Renal pelvis (tissue), 4 donors: ENCODE data around the gene CIZ1. TPM values are rescaled to one million over a fixed set of nuclear protein-coding genes. Genes with fewer than 3 reads are reported as not detected.

Source experiments
- DNase-seq: peaks from one replicate; pipeline ENCODE4 v3.0.0-alpha.2; 2013
- polyA plus RNA-seq, 3 donors: library from polyadenylated mRNA; unstranded; fragments of 120-200 nt; gene quantifications; one replicate each; pipeline ENCODE4 v1.2.1, GENCODE V29; 2013; ENCODE audit not compliant: insufficient read length in 3 of 3

CIZ1 gene
- polyA plus RNA-seq, 3 donors, result 125 to 146 (median 145) TPM

- no peak for DNase-seq
These were observed 24.2 kb downstream of the CIZ1 start for GRCh38 chr9:128167209-128167608.

DNA sequence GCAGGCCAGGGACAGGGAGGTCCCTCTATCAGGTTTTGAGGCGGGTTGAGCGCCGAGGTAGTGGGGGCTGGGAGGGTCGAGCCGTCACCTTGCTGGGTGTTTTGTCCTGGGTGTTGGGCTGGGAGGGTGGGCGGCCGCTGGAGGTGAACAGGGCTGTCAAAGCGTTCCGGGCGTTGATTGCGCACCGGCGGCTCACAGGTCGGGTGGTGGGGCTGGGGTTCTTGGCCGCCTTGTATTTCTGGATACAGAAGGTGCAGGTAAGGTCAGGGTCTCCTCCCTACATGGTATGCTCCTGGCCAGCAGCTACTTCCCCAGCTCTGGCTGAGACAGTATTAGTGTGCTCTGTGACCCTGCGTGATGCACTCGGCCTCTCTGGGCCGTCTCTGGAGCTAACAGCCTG is 25.2 kb downstream of the CIZ1 start:
- DNase-seq, result no peak

GRCh38 chr9:128164307-128164885 is 27.0 kb downstream of the CIZ1 start:
- no peak for DNase-seq

- DNase-seq, result no peak
These were observed 27.7 kb downstream of the CIZ1 start for GRCh38 chr9:128163523-128164306.

DNA sequence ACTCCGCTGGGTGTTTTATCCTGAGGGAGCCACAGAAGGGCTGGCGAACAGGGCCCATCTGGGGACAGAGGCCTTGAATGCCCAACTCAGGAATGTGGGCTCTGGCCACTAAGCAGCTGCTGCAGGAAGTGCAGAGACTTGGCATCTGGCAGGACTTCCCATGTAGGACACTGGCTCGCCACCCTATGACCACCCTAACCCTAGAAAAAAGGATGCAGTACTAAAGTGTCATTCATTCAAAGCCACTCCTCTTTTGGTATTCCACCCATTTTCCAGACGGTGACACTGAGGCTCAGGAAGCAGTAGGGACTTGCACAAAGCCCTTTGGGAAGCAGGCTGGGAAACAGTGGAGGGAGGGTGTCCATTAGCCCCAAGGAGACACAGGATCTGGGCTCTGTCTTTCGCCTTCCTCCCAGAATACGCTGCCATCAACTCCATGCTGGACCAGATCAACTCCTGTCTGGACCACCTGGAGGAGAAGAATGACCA is 28.3 kb downstream of the CIZ1 start:
- no peak for DNase-seq

- DNase-seq, result no peak
These were observed 29.0 kb downstream of the CIZ1 start for GRCh38 chr9:128162215-128163026.

DNA sequence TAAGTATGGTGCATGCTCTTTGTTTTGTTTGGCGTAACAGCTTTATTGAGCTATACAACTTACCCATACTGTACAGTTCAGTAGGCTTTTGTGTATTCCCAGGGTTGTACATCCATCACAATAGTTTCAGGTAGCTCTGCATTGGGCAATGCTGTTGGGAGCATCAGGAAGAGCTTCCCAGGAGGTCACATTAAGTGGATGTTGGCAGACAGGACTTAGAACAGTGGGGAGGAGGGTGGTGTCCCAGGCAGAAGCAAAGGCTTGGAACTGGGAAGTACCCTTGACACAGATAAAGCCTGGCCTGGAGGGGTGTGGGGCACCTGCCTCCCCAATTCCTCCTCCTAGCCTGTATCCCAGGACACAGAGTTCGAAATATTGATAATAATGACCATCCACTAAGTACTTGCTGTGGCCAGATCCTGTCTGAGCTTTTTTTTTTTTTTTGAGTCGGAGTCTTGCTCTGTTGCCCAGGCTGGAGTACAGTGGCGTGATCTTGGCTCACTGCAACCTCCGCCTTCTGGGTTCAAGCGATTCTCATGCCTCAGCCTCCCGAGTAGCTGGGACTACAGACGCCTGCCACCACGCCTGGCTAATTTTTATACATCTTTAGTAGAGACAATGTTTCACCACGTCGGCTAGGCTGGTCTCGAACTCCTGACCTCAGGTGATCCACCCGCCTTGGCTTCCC is 30.0 kb downstream of the CIZ1 start:
- DNase-seq, result no peak

- DNase-seq, result no peak
These were observed 30.8 kb downstream of the CIZ1 start for GRCh38 chr9:128160603-128160987.

- DNase-seq, result peak; percentile 95
These were observed 31.4 kb downstream of the CIZ1 start, which contains the start of gene BBLN for GRCh38 chr9:128159784-128160602. Gene BBLN (plus strand): TSS chr9:128160265. CDS start chr9:128160408, 143 bp downstream.

DNA sequence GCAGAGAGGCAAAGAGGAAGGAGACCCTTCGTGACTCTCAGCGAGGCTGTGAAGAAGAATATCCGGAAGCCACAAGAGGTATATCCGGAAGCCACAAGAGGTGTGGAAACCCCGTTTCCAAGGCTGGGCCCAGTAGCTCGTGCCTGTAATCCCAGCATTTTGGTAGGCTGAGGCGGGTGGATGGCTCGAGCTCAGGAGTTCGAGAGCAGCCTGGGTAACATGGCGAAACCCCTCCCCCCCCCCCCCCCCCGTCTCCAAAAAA is 31.9 kb downstream of the CIZ1 start:
- no peak for DNase-seq

GRCh38 chr9:128155736-128156500 is 35.5 kb downstream of the CIZ1 start:
- DNase-seq, result no peak

DNA sequence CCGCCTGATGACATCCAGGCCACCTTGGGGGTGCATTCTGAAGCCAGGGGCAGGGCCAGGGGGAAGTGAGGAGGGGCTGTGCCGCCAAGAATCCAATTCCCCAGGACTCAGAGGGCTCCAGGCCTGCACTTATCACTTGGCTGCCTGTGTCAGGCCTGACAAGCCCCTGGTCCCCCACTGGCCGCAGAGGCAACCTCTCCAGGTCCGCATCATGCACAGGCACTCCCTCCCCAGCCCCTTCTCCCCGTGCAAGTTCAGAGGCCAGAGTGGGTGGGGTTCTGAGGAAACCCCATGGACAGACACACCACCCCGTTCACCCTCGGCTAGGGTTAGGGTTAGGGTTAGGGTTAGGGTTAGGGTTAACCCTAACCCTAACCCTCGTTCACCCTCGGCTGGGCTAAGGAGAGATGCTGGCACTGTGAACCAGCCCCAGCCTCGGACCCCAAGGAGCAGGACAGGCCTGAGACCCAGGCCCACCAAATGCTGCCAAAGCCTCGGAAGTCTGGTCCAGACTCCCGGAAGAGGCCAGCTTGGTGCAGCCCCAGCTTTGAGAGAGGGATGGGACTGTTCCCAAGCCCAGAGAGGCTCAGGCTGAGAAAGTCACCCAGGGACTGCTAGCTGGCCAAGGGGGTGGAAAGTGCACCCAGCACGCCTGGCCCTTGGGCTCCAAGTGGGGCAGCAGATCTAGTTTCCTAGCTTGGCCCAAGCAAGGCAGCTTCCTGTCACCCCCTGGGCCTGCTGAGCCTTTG is 37.3 kb downstream of the CIZ1 start:
- DNase-seq, result no peak

GRCh38 chr9:128153060-128153946 is 38.1 kb downstream of the CIZ1 start:
- no peak for DNase-seq

DNA sequence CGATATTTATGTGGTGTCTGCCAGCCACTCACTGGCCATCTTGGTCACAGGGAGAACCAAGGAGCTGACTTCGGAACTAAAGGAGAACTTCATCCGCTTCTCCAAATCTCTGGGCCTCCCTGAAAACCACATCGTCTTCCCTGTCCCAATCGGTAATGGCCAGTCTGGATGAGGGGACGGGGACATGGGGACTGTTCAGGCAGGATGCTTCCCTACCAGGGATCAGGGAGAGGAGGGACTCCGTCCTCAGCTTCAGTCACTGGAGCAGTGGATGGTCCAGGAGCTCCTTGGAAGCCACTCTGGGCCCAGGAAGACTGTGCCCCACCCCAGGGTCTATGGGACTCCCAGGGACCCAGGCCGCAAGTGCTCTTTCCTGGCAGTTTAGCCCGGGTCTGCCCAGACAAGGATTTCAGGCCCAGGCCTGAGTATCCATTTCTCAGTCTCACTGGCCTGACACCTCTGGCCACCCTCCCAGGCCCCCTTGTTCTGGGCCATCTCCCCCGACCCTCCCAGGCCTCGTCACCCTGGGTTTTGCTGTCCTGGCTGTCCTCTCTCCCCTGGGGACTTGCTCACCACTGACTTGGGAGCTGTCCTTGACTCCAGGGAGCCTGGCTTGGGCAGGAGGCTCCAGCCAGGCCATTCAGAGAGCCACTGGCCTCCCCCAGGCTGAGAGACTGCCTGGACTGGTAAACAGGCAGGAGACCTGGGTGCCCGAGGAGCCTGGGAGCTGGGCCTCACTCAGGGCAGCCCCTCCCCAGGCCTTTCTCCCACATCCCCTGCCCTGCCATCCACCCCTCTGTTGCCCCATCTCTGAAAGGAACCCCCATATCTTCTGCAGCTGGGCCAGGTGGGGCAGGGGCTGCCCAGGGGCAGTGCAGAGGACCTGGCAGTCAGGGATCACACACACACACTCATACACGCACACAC is 39.0 kb downstream of the CIZ1 start:
- DNase-seq, result no peak

GRCh38 chr9:128151309-128152132 is 39.9 kb downstream of the CIZ1 start:
- no peak for DNase-seq

- no peak for DNase-seq
These were observed 40.6 kb downstream of the CIZ1 start for GRCh38 chr9:128150594-128151308.
